ENCODE results near the gene GPR21.

Gene GPR21

DNA sequence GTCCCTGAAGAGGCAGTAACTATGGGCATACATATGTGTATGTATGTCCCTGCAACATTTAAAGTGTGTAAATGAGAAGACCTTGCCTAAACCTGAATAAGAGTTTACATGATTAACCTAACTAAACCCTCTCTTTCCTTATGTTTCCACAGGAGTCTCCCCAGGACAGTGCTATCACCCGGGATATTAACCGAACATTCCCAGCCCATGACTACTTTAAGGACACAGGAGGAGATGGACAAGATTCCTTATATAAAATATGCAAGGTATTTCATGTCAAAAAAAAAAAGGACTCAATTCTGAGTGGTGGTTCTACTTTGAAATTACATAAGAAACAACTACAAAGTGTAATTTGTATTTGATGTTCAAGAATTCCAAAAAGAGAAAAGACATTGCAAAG, 31.7 kb downstream of the GPR21 start:
- H3K27me3 ChIP-seq (ENCODE audit: low read depth, low read length) = no peaks in the 10 kb centered on the region
- H3K4me1 ChIP-seq (ENCODE audit: control insufficient read depth in 1 of 2, insufficient read depth in 2 of 2, low read length in 2 of 2) = no peaks in the 10 kb centered on the region
- H3K27ac ChIP-seq (ENCODE audit: low read length) = no peak overlapping the region
- peaks cover 26 to 30% of the 10 kb centered on the region in 2 donors for H3K36me3 ChIP-seq (ENCODE audit: control insufficient read depth in 1 of 2, insufficient read depth in 2 of 2, low read length in 2 of 2)
- no peak overlapping the region for H3K4me3 ChIP-seq (ENCODE audit: low read depth in 1 of 2, low read length in 2 of 2)
- no peaks in the 10 kb centered on the region for H3K9me3 ChIP-seq (ENCODE audit: control insufficient read depth in 1 of 2, low read length in 2 of 2)

DNA sequence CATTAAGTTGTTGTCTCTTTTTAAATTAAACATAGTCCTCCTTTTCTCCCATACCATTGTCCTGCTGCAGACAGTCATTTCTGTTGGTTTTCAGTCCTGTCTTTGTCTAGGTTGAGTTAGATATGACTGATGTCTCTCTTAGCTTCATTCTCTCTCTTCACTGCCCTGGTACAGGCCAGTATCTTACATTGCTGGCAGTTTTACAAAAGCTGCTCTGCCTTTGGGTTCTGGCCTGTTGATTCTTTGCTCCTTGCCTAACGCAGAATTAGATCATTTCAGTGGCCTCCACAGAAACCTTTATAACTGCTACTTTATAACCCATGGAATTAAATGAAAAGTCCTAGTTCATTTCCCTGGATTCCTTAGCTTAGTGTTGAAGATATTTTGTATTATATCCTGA, 33.7 kb downstream of the GPR21 start:
- no peak overlapping the region for H3K27ac ChIP-seq (ENCODE audit: low read length)
- H3K36me3 ChIP-seq (ENCODE audit: control insufficient read depth in 1 of 2, insufficient read depth in 2 of 2, low read length in 2 of 2) = peaks cover 36 to 39% of the 10 kb centered on the region in 2 donors

DNA sequence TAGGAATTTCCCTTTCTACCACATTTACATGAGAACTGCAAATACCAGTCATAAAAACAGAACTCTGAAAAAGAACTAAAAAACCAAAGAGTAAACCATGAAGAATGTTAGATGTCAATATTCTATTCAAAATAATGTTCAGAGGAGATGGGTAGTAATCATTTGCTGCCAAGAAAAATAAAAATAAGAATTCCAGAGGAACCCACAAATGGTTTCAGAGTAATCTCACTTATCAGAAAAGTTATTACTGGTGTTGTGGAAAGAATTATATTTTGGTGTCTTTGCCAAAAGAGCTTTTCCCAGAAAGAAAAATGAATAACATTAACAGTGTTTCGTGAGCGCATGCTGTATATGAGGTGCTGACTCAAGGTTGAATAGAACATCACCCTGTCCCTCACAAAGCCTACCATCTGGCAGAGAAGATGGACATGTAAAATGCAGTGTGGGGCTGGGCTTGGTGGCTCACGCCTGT, 35.6 kb downstream of the GPR21 start:
- no peaks in the 10 kb centered on the region for H3K9me3 ChIP-seq (ENCODE audit: control insufficient read depth in 1 of 2, low read length in 2 of 2)

More for the DNA sequence above, 33.7 kb downstream of the GPR21 start:
- Histone ChIP-seq H3K4me1 (ENCODE audit: control insufficient read depth in 1 of 2, insufficient read depth in 2 of 2, low read length in 2 of 2) (no peaks in the 10 kb centered on the region), H3K9me3 (ENCODE audit: control insufficient read depth in 1 of 2, low read length in 2 of 2) (no peaks in the 10 kb centered on the region), H3K4me3 (ENCODE audit: low read depth in 1 of 2, low read length in 2 of 2) (no peak overlapping the region), H3K27me3 (ENCODE audit: low read depth, low read length) (no peaks in the 10 kb centered on the region)

DNA sequence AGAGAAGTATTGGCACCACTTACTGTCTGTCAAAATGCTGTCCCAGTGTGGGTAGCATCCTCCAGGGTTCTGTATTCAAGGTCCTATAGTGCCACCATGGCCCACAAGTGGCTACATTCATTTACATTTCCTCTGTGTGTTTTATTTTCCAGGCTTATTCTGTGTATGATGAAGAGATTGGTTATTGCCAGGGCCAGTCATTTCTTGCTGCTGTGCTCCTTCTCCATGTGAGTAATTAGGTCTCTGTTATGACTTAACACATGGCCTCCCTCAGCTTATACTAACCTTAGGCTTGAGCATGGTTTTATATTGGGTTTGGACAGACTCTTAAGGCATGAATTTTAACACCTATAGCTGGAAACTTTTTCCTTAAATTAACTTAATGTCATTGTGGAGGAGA, 36.7 kb downstream of the GPR21 start:
- Histone ChIP-seq H3K36me3 (ENCODE audit: control insufficient read depth in 1 of 2, insufficient read depth in 2 of 2, low read length in 2 of 2) (peaks cover 34 to 46% of the 10 kb centered on the region in 2 donors), H3K4me3 (ENCODE audit: low read depth in 1 of 2, low read length in 2 of 2) (no peak overlapping the region), H3K27ac (ENCODE audit: low read length) (no peak overlapping the region), H3K4me1 (ENCODE audit: control insufficient read depth in 1 of 2, insufficient read depth in 2 of 2, low read length in 2 of 2) (peaks cover 0 to 12% of the 10 kb centered on the region in 2 donors), H3K27me3 (ENCODE audit: low read depth, low read length) (no peaks in the 10 kb centered on the region), H3K9me3 (ENCODE audit: control insufficient read depth in 1 of 2, low read length in 2 of 2) (no peaks in the 10 kb centered on the region)

More for the DNA sequence above, 35.6 kb downstream of the GPR21 start:
- H3K27me3 ChIP-seq (ENCODE audit: low read depth, low read length) = no peaks in the 10 kb centered on the region
- peaks cover 39 to 46% of the 10 kb centered on the region in 2 donors for H3K36me3 ChIP-seq (ENCODE audit: control insufficient read depth in 1 of 2, insufficient read depth in 2 of 2, low read length in 2 of 2)
- H3K4me3 ChIP-seq (ENCODE audit: low read depth in 1 of 2, low read length in 2 of 2) = no peak overlapping the region
- peaks cover 0 to 9% of the 10 kb centered on the region in 2 donors for H3K4me1 ChIP-seq (ENCODE audit: control insufficient read depth in 1 of 2, insufficient read depth in 2 of 2, low read length in 2 of 2)
- H3K27ac ChIP-seq (ENCODE audit: low read length) = no peak overlapping the region

DNA sequence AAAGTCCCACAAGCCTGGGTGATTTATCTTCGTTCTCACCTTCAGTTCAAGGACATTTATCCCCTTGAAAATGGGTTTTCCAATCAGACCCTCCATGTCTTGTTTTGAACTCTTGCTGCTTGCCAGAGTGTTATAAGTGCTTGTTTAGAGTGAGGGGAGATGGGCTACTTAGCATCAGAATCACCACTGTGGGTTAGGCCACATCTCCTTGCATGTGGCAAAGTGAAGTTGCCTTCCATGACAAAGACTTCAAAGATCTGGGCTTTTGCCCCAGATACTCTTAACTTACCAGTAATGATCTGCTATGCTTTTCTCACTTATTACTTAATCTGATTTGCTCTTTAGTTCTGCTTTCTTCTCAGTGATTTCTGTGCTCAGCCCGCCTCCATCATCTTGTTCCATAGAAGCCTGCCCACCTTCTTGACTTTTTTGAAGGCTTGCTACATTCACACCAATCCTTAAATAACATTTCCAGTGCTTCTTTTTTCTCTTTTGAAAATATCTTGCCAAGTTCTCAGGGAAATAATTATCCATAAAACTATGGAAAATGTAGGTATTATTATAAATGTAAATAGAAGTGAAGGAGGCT, 39.0 kb downstream of the GPR21 start:
- Histone ChIP-seq H3K4me1 (ENCODE audit: control insufficient read depth in 1 of 2, insufficient read depth in 2 of 2, low read length in 2 of 2) (peaks cover 0 to 12% of the 10 kb centered on the region in 2 donors), H3K4me3 (ENCODE audit: low read depth in 1 of 2, low read length in 2 of 2) (no peak overlapping the region), H3K27me3 (ENCODE audit: low read depth, low read length) (no peaks in the 10 kb centered on the region), H3K9me3 (ENCODE audit: control insufficient read depth in 1 of 2, low read length in 2 of 2) (no peaks in the 10 kb centered on the region), H3K27ac (ENCODE audit: low read length) (no peak overlapping the region), H3K36me3 (ENCODE audit: control insufficient read depth in 1 of 2, insufficient read depth in 2 of 2, low read length in 2 of 2) (peaks cover 30 to 42% of the 10 kb centered on the region in 2 donors)

DNA sequence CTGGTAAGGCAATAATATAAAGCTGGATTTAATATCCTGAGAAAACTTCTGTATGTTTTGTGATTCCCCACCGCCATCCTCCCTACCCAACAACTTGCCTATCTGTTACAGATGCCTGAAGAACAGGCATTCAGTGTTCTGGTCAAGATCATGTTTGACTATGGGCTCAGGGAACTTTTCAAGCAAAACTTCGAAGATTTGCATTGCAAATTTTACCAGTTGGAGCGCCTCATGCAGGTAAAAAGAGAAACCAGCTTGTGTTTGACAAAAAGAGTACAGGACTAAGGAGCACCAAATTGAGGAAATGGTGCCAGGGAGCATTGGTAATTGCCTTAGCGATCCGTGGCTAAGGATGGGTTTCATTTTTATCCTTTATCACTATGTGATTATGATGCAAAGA, 40.0 kb downstream of the GPR21 start:
- Histone ChIP-seq H3K36me3 (ENCODE audit: control insufficient read depth in 1 of 2, insufficient read depth in 2 of 2, low read length in 2 of 2) (peaks cover 26 to 42% of the 10 kb centered on the region in 2 donors), H3K27ac (ENCODE audit: low read length) (no peak overlapping the region), H3K27me3 (ENCODE audit: low read depth, low read length) (no peaks in the 10 kb centered on the region), H3K4me1 (ENCODE audit: control insufficient read depth in 1 of 2, insufficient read depth in 2 of 2, low read length in 2 of 2) (peaks cover 0 to 12% of the 10 kb centered on the region in 2 donors), H3K9me3 (ENCODE audit: control insufficient read depth in 1 of 2, low read length in 2 of 2) (no peaks in the 10 kb centered on the region), H3K4me3 (ENCODE audit: low read depth in 1 of 2, low read length in 2 of 2) (no peak overlapping the region)

DNA sequence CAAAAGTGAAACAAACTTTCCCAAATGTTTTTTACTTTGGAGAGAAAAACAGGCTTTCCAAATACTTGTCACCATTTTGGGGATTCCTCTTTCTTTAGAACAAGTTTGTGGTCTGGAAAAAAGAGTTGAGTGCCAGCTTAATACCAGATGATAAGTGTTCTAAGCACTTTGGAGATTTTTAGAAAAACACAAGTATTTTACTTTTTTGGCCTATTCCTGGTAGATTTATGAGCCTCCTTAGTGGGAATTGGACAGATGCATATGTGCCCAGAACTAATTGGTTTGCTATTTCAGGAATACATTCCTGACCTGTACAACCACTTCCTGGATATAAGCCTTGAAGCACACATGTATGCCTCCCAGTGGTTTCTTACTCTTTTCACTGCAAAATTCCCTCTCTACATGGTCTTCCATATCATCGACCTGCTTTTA, 40.5 kb downstream of the GPR21 start:
- Histone ChIP-seq H3K9me3 (ENCODE audit: control insufficient read depth in 1 of 2, low read length in 2 of 2) (no peaks in the 10 kb centered on the region), H3K27ac (ENCODE audit: low read length) (no peak overlapping the region), H3K4me1 (ENCODE audit: control insufficient read depth in 1 of 2, insufficient read depth in 2 of 2, low read length in 2 of 2) (peaks cover 0 to 12% of the 10 kb centered on the region in 2 donors), H3K27me3 (ENCODE audit: low read depth, low read length) (no peaks in the 10 kb centered on the region), H3K36me3 (ENCODE audit: control insufficient read depth in 1 of 2, insufficient read depth in 2 of 2, low read length in 2 of 2) (peaks cover 26 to 42% of the 10 kb centered on the region in 2 donors), H3K4me3 (ENCODE audit: low read depth in 1 of 2, low read length in 2 of 2) (no peak overlapping the region)

DNA sequence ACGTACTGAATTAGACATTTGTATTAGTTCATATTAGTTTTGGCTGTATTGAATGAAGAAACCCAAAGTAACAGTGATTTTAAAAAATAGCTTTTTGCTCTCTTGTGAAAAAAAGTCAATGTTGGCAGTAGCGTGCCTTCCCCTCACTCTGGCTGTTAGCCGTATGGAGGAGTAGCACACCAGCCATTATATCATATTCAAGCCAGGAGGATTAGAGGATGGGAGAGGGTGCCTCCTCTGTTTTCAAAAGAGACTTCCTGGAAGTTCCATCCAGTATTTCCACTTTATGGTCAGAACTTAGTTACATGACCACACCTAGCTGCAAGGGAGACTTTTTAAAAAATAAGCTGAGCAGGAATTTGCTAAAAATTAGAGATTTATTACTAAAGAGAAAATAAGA, 41.2 kb downstream of the GPR21 start:
- Histone ChIP-seq H3K4me1 (ENCODE audit: control insufficient read depth in 1 of 2, insufficient read depth in 2 of 2, low read length in 2 of 2) (peaks cover 0 to 12% of the 10 kb centered on the region in 2 donors), H3K4me3 (ENCODE audit: low read depth in 1 of 2, low read length in 2 of 2) (no peak overlapping the region), H3K36me3 (ENCODE audit: control insufficient read depth in 1 of 2, insufficient read depth in 2 of 2, low read length in 2 of 2) (peaks cover 28 to 39% of the 10 kb centered on the region in 2 donors), H3K9me3 (ENCODE audit: control insufficient read depth in 1 of 2, low read length in 2 of 2) (no peaks in the 10 kb centered on the region), H3K27ac (ENCODE audit: low read length) (no peak overlapping the region), H3K27me3 (ENCODE audit: low read depth, low read length) (no peaks in the 10 kb centered on the region)

DNA sequence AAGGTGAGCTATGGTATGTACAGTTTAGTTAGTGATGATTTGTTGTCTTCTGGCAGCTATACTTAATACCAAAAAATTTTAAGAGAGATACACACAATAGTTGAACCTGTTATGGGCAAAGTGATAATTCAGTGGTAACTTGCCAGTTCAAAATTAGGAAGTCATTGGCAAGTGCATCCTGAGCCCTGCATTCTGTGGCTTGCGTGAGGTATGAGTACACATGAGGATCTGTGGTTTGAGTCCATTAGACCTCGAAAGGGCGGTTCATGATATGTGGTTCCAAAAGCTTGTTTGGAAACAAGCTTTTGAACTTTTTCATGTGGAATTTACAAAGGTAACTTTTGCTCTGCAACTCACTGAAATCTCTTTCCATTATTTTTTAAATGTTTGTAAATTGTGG, 47.0 kb downstream of the GPR21 start:
- no peak overlapping the region for H3K4me3 ChIP-seq (ENCODE audit: low read depth in 1 of 2, low read length in 2 of 2)
- no peaks in the 10 kb centered on the region for H3K9me3 ChIP-seq (ENCODE audit: control insufficient read depth in 1 of 2, low read length in 2 of 2)
- no peak overlapping the region for H3K27ac ChIP-seq (ENCODE audit: low read length)
- peaks cover 51 to 63% of the 10 kb centered on the region in 2 donors for H3K36me3 ChIP-seq (ENCODE audit: control insufficient read depth in 1 of 2, insufficient read depth in 2 of 2, low read length in 2 of 2)
- no peaks in the 10 kb centered on the region for H3K27me3 ChIP-seq (ENCODE audit: low read depth, low read length)
- H3K4me1 ChIP-seq (ENCODE audit: control insufficient read depth in 1 of 2, insufficient read depth in 2 of 2, low read length in 2 of 2) = no peaks in the 10 kb centered on the region

DNA sequence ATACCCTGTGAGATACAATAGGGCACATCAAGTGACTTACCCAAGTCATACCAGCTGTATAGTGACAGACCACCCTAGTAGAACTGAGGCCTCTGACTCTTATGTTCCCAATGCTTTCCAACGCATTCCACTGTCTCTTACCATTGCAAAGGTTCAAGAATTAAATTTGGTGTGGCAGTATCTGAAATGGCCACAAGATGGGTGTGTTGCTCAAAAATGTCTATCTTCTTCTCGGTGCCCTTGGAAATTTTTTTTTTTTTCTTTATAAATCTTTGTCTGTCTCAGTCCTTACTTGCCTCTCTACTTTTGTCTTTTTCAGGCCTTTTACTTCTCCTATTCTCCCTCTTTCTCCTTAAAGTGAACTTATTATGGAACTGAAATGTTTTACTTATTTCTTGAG, 48.4 kb downstream of the GPR21 start:
- Histone ChIP-seq H3K4me3 (ENCODE audit: low read depth in 1 of 2, low read length in 2 of 2) (no peak overlapping the region), H3K4me1 (ENCODE audit: control insufficient read depth in 1 of 2, insufficient read depth in 2 of 2, low read length in 2 of 2) (no peaks in the 10 kb centered on the region), H3K36me3 (ENCODE audit: control insufficient read depth in 1 of 2, insufficient read depth in 2 of 2, low read length in 2 of 2) (peaks cover 50 to 57% of the 10 kb centered on the region in 2 donors), H3K27me3 (ENCODE audit: low read depth, low read length) (no peaks in the 10 kb centered on the region), H3K9me3 (ENCODE audit: control insufficient read depth in 1 of 2, low read length in 2 of 2) (no peaks in the 10 kb centered on the region), H3K27ac (ENCODE audit: low read length) (no peak overlapping the region)

DNA sequence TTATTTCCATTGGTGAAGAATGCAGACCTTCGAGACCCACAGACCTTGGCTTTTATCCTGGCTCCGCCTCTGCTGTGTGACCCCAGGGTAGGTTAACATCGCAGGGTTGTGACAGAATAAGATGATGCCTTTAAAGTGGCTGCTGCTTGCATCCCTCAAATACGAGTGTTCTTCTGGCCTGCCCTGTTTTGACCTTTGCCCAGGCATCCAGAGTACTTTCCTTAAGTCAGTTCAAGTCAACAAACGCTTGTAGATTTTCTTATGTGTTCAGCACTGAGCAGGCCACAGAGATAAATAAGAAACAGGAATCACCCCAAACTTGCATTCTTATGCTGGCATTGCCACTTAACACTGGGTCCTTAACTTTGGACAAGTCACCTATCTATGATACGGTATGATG, 50.2 kb downstream of the GPR21 start:
- Histone ChIP-seq H3K4me3 (ENCODE audit: low read depth in 1 of 2, low read length in 2 of 2) (no peak overlapping the region), H3K4me1 (ENCODE audit: control insufficient read depth in 1 of 2, insufficient read depth in 2 of 2, low read length in 2 of 2) (no peaks in the 10 kb centered on the region), H3K27me3 (ENCODE audit: low read depth, low read length) (no peaks in the 10 kb centered on the region), H3K9me3 (ENCODE audit: control insufficient read depth in 1 of 2, low read length in 2 of 2) (no peaks in the 10 kb centered on the region), H3K36me3 (ENCODE audit: control insufficient read depth in 1 of 2, insufficient read depth in 2 of 2, low read length in 2 of 2) (peaks cover 55 to 59% of the 10 kb centered on the region in 2 donors), H3K27ac (ENCODE audit: low read length) (no peak overlapping the region)

DNA sequence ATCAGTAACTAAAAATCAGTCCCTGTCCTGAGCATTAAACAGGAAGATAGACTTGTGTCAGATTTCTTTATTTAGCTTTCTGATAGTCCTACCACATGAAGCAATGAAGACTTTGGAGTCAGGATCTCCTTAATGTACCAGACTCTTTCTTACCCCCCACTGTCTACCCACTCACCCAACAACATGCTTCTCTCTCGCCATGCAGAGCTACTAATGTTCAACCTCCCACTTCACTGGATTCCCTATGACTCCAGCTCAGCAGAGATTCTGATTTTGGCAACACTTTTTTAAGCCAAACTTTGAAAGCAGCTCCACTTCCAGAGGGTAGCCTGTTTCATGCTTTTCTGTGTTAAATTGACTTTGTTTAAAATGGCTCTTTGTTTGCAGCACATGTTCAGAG, 50.8 kb downstream of the GPR21 start:
- H3K36me3 ChIP-seq (ENCODE audit: control insufficient read depth in 1 of 2, insufficient read depth in 2 of 2, low read length in 2 of 2) = peaks cover 55 to 60% of the 10 kb centered on the region in 2 donors
- no peaks in the 10 kb centered on the region for H3K9me3 ChIP-seq (ENCODE audit: control insufficient read depth in 1 of 2, low read length in 2 of 2)
- H3K27ac ChIP-seq (ENCODE audit: low read length) = no peak overlapping the region
- H3K4me3 ChIP-seq (ENCODE audit: low read depth in 1 of 2, low read length in 2 of 2) = no peak overlapping the region
- no peaks in the 10 kb centered on the region for H3K27me3 ChIP-seq (ENCODE audit: low read depth, low read length)
- no peaks in the 10 kb centered on the region for H3K4me1 ChIP-seq (ENCODE audit: control insufficient read depth in 1 of 2, insufficient read depth in 2 of 2, low read length in 2 of 2)
